Fibroblast of villous mesenchyme (primary cell): Measurements from ENCODE around the gene PSMA5. TPM values are rescaled to one million over a fixed set of nuclear protein-coding genes. Genes with fewer than 3 reads are reported as not detected.
A peak's percentile ranks its signal among the peaks of the same experiment; 100 is the strongest.
"Not testable (repeated sequence)": the region's sequence is repeated elsewhere in the genome, so short reads cannot be mapped to it uniquely, and the experiment has no call there.

Experiments
- DNase-seq: peaks from one replicate; pipeline ENCODE4 v3.0.0-alpha.2; 2010; ENCODE audit warnings: low read depth
- H3K4me3 ChIP-seq: 2 replicates; pipeline ENCODE4 v1.5.1; 2011; ENCODE audit warnings: low read depth, mild to moderate bottlenecking, low read length
- total RNA-seq: library from RNA; depleted of rRNA; stranded (reverse); fragments of >200 nt; gene quantifications from 2 replicates; pipeline ENCODE4 v1.2.3, GENCODE V29; 2012
- TF ChIP-seq, protein P1 (sequence below): IDR thresholded peaks from 2 replicates; pipeline ENCODE4 v1.5.1; 2012; ENCODE audit warnings: low read depth, mild to moderate bottlenecking, low read length; ENCODE audit not compliant: insufficient read depth

Gene PSMA5
- total RNA-seq = 70.2 and 119 TPM in 2 replicates

DNA sequence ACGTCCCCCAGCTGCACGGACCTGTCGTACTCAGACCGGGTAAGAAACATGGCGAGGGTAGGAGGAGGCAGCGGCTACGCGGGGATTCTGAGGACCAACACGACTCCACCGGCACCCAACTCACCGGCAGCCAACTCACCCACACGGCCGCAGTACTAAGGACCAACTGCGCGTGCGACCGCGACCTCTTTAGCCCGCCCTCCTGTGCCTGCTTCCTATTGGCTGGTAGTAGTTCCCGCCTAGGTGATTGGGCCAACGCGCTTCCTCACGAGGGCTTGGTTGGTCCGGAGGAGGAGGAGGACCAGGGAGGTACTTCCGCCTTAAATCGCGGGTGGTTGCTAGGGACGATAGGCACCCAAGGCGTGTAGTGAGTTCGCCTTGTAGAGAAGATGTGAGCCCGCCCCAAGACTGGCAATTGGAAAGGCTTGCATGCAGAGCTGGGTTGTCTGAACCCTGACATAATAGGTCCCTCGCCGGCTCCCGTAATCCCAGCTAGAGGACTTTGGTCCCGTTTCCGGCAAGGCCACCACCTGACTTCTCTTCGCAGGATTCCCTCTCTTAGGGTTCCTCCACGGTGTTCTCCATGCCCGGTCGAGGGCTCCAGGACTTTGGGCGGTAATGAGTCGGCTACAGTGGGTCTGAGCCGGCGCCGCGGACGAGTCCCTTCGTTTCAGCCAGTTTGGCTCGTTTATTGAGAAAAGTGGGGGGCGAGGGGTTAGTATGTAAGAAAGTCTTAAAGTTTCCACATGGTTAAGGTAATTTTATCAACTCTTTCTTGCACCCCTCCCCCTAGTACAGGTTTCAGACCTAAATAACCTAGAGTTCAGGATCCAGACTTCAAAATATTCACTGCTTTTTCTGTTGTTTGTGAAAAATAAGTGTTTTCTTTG lies at the start of gene PSMA5:
PSMA5 (minus strand) TSS at position 168 of the 890 bp plus-strand sequence; CDS start at position 50, 118 bp downstream.
- peak within 1 kb of the TSS; percentile 88 for H3K4me3 ChIP-seq
- TF ChIP-seq, protein P1, sequence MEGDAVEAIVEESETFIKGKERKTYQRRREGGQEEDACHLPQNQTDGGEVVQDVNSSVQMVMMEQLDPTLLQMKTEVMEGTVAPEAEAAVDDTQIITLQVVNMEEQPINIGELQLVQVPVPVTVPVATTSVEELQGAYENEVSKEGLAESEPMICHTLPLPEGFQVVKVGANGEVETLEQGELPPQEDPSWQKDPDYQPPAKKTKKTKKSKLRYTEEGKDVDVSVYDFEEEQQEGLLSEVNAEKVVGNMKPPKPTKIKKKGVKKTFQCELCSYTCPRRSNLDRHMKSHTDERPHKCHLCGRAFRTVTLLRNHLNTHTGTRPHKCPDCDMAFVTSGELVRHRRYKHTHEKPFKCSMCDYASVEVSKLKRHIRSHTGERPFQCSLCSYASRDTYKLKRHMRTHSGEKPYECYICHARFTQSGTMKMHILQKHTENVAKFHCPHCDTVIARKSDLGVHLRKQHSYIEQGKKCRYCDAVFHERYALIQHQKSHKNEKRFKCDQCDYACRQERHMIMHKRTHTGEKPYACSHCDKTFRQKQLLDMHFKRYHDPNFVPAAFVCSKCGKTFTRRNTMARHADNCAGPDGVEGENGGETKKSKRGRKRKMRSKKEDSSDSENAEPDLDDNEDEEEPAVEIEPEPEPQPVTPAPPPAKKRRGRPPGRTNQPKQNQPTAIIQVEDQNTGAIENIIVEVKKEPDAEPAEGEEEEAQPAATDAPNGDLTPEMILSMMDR = no peak
- DNase-seq = peak; percentile 100

DNA sequence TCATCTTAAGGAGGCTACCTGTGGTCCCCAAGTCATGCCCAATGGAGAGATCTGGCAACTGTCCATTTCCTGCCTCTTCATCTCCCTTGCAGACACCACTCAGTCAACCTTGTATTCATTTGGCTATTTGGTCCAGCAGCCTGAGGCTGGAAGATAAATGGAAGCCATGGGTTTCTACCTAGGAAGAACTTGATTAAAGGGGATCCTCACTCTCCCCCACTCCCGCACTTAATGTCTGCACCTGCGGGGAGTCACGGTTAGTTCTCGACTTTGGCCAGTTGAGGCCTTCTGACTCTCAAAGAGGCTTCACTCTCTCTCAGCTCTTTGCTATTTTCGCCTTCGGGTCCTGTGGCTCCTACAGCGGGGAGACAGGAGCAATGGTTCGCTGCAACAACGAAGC lies 49.0 kb upstream of the PSMA5 start:
- DNase-seq = no peak
- TF ChIP-seq, protein P1 = no peak
- no peak overlapping the region for H3K4me3 ChIP-seq

DNA sequence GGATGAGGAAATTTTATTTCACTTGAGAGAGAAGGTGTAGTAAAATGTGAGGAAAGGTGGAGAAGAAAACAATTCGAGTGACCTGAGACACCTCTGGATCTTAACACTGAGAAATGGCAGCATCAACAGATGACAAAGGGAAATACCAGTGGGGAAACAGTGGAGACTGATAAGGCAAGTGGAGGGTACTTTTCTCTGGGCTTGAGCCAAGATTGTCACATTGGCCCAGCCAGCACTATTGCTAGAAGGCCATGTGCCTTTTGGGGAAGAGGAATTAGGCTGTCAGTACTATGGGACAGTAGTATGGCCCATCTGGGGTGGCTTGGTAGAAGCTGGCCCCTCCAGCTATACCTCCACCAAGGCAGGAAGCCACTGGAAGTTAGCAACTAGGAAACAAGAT lies 48.4 kb upstream of the PSMA5 start:
- no peak for DNase-seq

DNA sequence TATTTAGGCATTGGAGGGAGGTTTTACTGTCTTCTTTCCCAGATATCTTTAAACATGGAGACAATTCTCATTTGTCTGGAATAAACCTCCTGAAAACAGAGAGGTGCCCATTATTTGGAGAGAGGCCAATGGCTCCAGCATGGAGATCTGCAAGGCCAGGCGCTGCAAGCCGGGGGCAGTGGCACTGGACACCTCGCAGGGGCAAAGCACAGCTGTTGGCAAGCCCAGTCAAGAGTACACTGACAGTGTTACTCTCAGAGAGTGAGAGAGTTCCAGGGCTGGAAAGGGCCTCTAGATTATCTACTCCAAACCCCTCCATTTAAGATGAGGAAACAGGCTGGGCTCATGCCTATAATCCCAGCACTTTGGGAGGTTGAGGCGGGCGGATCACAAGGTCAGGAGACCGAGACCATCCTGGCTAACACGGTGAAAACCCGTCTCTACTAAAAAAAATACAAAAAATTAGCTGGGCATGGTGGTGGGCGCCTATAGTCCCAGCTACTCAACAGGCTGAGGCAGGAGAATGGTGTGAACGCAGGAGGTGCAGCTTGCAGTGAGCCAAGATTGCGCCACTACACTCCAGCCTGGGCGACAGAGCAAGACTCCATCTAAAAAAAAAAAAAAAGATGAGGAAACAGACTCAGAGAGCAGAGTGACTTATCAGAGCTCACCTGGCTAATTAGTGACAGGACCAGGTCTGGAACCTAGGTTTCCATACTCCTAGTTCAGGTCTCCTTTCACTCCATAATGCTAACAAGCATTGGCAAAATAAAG lies 47.2 kb upstream of the PSMA5 start:
- not testable (repeated sequence) for DNase-seq, H3K4me3 ChIP-seq

More for the DNA sequence above, 48.4 kb upstream of the PSMA5 start:
- TF ChIP-seq, protein P1 = no peak
- H3K4me3 ChIP-seq = no peak overlapping the region

DNA sequence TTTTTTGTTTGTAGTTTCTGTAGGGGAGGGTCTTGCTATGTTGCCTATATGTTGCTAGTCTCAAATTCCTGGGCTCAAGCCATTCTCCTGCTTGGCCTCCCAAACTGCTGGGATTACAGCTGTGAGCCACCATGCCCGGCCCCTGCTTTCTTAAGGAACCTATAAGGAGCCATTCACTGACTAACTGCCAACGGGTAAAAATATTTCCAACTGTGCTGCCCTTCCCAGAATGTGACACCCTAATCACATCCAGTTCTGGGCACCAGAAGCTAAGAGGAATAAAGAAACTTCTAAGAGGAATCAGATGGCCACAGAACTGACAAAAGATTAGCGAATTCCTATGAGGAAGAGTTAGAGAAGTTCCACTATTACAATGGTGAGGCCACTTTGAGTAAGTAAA lies 46.5 kb upstream of the PSMA5 start:
- DNase-seq = no peak
- H3K4me3 ChIP-seq = no peak overlapping the region
- TF ChIP-seq, protein P1 = no peak

DNA sequence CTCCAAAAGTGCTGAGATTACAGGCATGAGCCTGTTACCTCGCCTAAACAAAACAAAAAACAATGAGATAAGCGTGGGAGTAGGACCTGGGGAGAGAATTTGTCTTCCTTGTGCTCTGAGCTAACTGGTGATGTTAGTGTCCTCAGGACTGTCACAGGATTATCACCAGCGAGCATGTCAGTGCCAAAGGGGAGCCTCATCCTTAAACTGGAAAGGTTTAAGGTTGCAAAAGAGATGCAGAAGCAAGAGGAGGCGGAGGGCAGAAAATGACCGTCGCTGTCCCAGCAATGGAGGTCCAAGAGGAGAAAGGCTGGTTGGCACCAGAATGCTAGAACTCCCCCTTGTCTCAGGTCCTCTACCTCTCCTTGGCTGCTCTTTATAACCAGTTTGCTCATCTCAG lies 44.0 kb upstream of the PSMA5 start:
- no peak for DNase-seq
- no peak overlapping the region for H3K4me3 ChIP-seq
- TF ChIP-seq, protein P1 = no peak

DNA sequence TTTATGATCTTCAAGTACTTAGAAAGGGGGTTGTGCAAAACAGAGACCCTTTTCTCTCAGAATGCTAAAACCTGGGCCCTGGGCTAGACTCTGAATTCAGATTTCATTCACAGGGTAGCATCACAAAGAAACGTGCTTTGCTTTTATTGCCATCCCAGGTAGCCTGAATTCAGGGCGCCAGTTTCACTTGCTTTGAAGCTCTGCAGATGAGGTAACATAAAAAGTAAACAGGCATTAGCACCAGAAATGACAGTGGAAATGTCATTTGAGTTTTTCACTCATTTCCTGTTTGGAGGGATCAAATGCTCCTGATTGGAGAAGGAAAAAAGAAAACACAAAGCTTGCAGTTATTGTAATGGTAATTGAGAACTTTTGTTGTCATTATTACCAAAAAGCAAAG lies 42.7 kb upstream of the PSMA5 start:
- TF ChIP-seq, protein P1 = no peak
- DNase-seq = no peak
- H3K4me3 ChIP-seq = no peak overlapping the region
